Type B pancreatic cell (in vitro differentiated cells): Measurements from ENCODE around the gene ALK. TPM values are rescaled to one million over a fixed set of nuclear protein-coding genes. Genes with fewer than 3 reads are reported as not detected.

Experiments
- DNase-seq: peaks from one replicate; pipeline ENCODE4 v3.0.0; 2021; ENCODE audit warnings: mixed read lengths; ENCODE audit not compliant: unreplicated experiment; ENCODE audit errors: extremely low spot score
- H3K27ac Mint-ChIP-seq: 2 replicates; pipeline ENCODE4 v1.8.0; 2021; ENCODE audit warnings: mild to moderate bottlenecking, mixed read lengths
- H3K27me3 Mint-ChIP-seq: 2 replicates; pipeline ENCODE4 v1.8.0; 2021; ENCODE audit warnings: mixed read lengths
- H3K36me3 Mint-ChIP-seq: 2 replicates; pipeline ENCODE4 v1.8.0; 2021; ENCODE audit warnings: mixed read lengths
- H3K4me1 Mint-ChIP-seq: one replicate; pipeline ENCODE4 v1.8.0; 2021; ENCODE audit warnings: mixed read lengths; ENCODE audit not compliant: unreplicated experiment
- H3K4me3 Mint-ChIP-seq: 2 replicates; pipeline ENCODE4 v1.8.0; 2021; ENCODE audit warnings: mild to moderate bottlenecking, mixed read lengths
- H3K9me3 Mint-ChIP-seq: 2 replicates; pipeline ENCODE4 v1.8.0; 2021; ENCODE audit warnings: mixed read lengths
- total RNA-seq: library from RNA; stranded (reverse); gene quantifications from 2 replicates; pipeline ENCODE4 v1.2.1, GENCODE V29; 2021; ENCODE audit warnings: low replicate concordance
- TF ChIP-seq, protein P1 (sequence below): fragments of 200-600 bp; sonication (generic); conservative IDR thresholded peaks from 2 replicates; pipeline ENCODE4 v1.5.0; 2021; ENCODE audit warnings: antibody characterized with exemption, mild to moderate bottlenecking

ALK gene
- total RNA-seq, 1 donor from 2014 or later = 7.7 TPM

DNA sequence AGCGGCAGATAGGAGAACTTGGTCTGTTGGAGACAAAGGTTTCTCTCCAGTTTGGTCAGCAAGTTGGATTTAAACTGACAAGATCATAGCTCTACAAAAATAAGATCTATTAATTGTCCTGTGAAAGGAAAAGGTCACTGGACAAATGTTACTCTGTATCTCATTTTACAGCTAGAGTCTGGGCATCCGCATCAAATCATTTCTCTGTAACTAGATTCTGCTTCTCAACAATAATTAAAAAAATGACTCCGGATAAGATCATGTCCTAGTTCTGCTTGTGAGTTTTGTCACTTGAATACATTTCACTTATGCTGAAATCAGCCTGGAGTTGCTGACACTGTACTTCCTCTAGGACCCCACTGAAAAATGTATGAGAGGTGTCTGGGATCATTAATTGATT lies 310.8 kb downstream of the ALK start:
- Mint-ChIP-seq H3K4me3 (no peak overlapping the region), H3K36me3 (peaks cover 3% of the 10 kb centered on the region), H3K27me3 (no peaks in the 10 kb centered on the region), H3K27ac (no peak overlapping the region), H3K4me1 (peaks cover 47% of the 10 kb centered on the region), H3K9me3 (peaks cover 15% of the 10 kb centered on the region)
- DNase-seq = no peak
- TF ChIP-seq, protein P1, sequence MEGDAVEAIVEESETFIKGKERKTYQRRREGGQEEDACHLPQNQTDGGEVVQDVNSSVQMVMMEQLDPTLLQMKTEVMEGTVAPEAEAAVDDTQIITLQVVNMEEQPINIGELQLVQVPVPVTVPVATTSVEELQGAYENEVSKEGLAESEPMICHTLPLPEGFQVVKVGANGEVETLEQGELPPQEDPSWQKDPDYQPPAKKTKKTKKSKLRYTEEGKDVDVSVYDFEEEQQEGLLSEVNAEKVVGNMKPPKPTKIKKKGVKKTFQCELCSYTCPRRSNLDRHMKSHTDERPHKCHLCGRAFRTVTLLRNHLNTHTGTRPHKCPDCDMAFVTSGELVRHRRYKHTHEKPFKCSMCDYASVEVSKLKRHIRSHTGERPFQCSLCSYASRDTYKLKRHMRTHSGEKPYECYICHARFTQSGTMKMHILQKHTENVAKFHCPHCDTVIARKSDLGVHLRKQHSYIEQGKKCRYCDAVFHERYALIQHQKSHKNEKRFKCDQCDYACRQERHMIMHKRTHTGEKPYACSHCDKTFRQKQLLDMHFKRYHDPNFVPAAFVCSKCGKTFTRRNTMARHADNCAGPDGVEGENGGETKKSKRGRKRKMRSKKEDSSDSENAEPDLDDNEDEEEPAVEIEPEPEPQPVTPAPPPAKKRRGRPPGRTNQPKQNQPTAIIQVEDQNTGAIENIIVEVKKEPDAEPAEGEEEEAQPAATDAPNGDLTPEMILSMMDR = no peak

DNA sequence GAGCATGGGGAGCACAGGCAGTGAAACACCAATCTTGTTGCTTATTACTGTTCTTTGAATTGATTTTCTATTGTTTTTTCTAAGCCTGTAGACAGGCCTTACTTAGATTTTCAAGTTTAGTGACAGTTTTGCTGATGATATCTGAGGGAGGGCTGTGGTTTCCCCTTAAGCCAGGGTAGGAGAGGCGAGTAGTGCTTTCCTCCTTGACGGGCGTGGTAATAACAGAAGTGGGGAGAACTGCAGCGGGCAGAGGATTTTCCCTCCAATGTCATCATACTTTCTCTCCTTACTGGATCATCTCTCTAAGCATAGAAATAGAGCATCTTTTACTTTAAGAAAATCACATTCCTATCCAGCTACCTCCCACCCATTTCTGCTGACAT lies 314.4 kb downstream of the ALK start:
- peak overlapping the region; percentile 23 for H3K4me3 Mint-ChIP-seq
- peaks cover 6% of the 10 kb centered on the region for H3K9me3 Mint-ChIP-seq
- H3K27me3 Mint-ChIP-seq = no peaks in the 10 kb centered on the region
- H3K4me1 Mint-ChIP-seq = peaks cover 16% of the 10 kb centered on the region
- TF ChIP-seq, protein P1 = no peak
- H3K27ac Mint-ChIP-seq = peak overlapping the region; percentile 16
- no peak for DNase-seq
- H3K36me3 Mint-ChIP-seq = peaks cover 3% of the 10 kb centered on the region

DNA sequence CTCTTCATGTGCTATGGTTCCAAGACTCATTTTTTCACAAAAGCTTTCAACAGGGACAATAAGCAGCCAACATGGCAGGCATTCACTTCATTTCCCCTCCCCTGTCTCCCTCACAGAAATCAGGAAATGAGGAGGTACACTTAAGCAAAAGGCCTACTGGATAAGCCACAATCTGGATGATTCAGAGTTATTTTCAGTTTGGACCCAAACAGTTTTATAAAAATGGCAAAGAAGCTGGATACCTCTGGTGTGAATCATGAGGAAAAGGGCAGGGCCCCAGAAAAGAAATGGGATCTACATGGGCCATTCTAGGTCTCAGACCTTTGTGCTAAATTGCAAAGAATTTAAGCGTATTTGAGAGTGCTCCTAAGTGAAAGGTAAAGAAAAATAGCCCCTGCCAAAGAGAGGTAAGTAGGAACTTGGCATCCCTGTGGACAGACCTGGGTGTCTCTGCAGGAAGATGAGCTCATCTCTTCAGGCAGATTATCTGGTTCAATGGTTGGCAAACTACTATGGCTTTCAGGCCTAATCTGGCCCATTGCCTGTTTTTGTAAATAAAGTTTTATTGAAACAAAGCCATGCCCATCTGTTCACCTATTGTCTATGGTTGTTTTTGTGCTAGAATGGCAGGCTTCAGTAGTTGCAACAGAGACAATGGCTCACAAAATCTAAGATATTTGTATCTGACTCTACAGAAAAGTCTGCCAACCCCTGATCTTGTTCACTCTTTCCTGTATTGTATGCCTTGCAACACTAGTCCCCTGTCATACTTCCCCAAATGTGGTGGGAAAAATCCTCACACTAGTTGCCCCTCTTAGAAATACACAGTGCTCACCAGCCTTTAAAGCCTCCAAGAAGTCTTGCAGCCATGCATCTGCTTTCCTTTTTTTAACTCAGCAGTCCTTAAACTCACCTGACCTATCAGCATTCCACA lies 315.0 kb downstream of the ALK start:
- Mint-ChIP-seq H3K36me3 (peaks cover 3% of the 10 kb centered on the region), H3K27me3 (no peaks in the 10 kb centered on the region), H3K4me3 (peak overlapping the region; percentile 23), H3K27ac (peak overlapping the region; percentile 16), H3K4me1 (peaks cover 16% of the 10 kb centered on the region), H3K9me3 (peaks cover 2% of the 10 kb centered on the region)
- no peak for DNase-seq
- TF ChIP-seq, protein P1 = no peak

DNA sequence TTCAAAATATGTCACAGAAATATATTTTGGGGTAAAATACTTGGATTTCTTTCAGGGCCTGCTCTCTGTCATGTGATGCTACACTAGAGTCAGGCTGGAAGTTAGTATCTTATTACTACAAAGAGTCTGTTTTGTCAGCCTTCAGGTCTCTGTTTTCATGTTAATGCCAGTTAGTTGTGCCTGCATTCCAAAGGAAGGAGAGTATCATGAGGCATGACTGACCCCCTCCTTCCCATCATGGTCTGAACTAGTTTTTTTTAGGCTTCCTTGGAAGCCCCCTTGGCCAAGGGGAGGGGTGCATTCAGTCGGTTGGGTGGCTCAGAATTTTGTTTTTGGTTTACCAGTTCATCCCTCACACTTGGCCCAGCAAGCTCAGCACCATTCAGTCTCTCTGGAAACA lies 318.0 kb downstream of the ALK start:
- Mint-ChIP-seq H3K4me3 (no peak overlapping the region), H3K27ac (no peak overlapping the region), H3K27me3 (no peaks in the 10 kb centered on the region), H3K36me3 (peaks cover 11% of the 10 kb centered on the region), H3K4me1 (peaks cover 9% of the 10 kb centered on the region), H3K9me3 (peaks cover 7% of the 10 kb centered on the region)
- TF ChIP-seq, protein P1 = no peak
- DNase-seq = no peak

DNA sequence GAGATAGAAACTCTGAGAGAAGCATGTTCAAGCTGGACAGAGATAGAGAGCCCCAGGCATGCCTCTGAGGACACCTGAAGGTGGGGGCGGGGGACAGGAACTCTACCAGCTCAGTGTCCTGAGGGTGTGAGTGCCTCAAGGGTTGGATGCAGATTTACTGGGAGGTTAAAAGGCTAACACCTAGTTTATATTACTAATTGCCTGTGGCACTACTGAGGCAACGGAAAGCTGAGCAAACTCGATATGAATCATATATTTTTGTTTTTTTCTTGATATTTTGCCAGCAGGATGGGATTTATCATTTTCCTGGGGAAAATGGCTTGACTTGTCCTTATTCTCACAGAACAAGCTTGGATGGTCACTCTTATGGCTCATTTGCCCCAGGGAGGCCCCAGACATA lies 319.5 kb downstream of the ALK start:
- H3K9me3 Mint-ChIP-seq = peaks cover 7% of the 10 kb centered on the region
- DNase-seq = no peak
- H3K27me3 Mint-ChIP-seq = no peaks in the 10 kb centered on the region
- peaks cover 7% of the 10 kb centered on the region for H3K4me1 Mint-ChIP-seq
- peaks cover 11% of the 10 kb centered on the region for H3K36me3 Mint-ChIP-seq
- H3K27ac Mint-ChIP-seq = no peak overlapping the region
- no peak overlapping the region for H3K4me3 Mint-ChIP-seq
- TF ChIP-seq, protein P1 = no peak
